GM18505 (cell line): ENCODE data around the gene DCC.

Experiments
- ATAC-seq: cut with Tn5 transposase; IDR thresholded peaks from one replicate; pipeline ENCODE4 v1.9.1; 2021; ENCODE audit not compliant: unreplicated experiment
- POLR2A ChIP-seq: IDR thresholded peaks from 4 replicates; pipeline ENCODE4 v1.6.1; 2011; ENCODE audit warnings: borderline replicate concordance; ENCODE audit not compliant: insufficient read depth, insufficient read length; ENCODE audit errors: extremely low read depth

The DCC gene

GRCh38 chr18:52749542-52749941 lies 409.5 kb downstream of the DCC start:
- ATAC-seq, result no peak
- TF ChIP-seq POLR2A, result no peak

DNA sequence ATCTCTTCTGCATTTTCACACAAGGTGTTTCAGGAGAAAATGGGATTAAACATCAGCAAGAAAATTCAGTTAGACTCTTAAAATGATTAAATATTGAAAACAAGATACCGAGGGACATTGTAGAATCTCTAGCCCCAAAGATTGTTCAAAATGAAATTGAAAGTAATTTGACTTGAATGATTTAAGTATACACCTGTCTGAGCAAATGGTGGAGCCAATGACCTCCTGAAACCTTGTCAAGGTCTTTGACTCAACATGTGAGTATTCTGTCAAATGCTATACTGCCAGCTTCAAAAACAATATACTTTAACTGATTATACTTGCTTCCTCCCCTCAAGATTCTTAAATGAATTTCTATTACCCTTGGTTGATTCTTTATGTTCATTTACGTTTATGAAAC lies 411.0 kb downstream of the DCC start:
- ATAC-seq, result no peak
- no peak for TF ChIP-seq POLR2A

DNA sequence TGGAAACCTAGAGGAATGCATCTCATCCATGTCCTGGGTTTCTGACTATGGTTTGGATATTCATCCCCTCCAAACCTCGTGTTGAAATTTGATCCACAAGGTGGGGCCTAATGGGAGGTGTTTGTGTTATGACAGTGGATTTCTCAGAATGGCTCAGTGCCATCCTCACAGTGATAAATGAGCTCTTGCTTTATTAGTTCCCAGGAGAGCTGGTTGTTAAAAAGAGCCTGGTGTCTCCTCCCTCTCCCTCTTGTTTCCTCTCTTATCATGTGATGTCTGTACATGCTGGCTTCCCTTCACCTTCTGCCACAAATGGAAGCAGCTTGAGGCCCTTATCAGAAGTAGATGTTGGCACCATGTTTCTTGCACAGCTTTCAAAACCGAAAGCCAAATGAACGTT lies 424.3 kb downstream of the DCC start:
- ATAC-seq, result no peak
- no peak for TF ChIP-seq POLR2A

GRCh38 chr18:52766002-52766545 lies 426.1 kb downstream of the DCC start:
- no peak for TF ChIP-seq POLR2A
- no peak for ATAC-seq

GRCh38 chr18:52781113-52781512 lies 441.1 kb downstream of the DCC start:
- no peak for ATAC-seq
- TF ChIP-seq POLR2A, result no peak

DNA sequence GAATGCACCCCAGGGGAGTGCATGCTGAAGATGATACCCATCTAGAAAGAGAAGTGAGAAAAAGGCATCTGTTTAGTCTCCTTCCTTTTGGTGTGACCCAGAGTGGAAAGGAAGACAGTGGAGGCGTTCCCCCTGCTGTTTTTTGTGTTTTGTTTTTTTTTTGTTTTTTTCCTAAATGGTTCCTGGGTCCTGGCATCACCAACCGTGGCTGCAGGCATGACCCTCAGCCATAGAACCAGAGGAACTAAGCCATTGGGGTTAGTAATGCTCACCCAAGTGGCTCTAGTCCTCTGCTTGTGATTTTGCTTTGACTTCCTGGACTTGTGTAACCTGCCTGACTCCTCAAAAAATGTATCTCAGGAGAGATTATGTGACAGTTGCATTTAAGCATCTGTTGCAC lies 451.3 kb downstream of the DCC start:
- TF ChIP-seq POLR2A, result no peak
- ATAC-seq, result no peak

GRCh38 chr18:52812834-52813233 lies 472.8 kb downstream of the DCC start:
- TF ChIP-seq POLR2A, result no peak
- ATAC-seq, result no peak

DNA sequence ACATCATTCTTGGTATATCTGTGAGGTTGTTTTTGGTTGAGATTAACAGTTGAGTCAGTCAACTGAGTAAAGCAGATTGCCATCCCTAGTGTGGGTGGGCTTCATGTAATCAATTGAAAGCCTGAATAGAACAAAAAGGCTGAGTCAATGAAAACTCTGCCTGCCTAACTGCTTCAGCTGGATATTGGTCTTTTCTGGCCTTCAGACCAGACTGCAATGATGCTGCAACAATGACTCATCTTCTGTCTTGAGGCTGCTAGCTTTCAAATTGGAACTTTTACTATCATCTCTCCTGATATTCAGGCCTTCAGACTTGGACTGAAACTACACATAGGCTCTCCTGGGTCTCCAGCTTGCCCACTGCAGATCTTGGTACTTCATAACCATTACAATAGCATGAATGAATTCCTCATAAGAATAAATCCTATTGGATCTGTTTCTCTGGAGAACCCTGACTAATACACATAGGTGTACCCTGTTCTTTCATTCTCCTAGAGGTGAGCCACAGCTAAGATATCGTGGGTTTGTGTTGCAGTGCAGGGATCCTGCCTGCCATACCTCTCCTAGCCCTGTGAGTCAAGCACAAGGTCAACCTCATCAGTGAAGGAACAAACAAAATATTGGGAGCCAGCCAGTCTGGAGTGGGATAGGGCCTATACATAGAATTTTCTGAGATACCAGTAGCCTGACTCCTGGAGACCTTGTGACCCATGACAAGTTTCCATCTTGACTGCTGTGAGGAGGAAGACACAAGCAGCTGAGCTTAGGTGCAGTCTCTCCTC lies 473.8 kb downstream of the DCC start:
- ATAC-seq, result no peak
- no peak for TF ChIP-seq POLR2A

DNA sequence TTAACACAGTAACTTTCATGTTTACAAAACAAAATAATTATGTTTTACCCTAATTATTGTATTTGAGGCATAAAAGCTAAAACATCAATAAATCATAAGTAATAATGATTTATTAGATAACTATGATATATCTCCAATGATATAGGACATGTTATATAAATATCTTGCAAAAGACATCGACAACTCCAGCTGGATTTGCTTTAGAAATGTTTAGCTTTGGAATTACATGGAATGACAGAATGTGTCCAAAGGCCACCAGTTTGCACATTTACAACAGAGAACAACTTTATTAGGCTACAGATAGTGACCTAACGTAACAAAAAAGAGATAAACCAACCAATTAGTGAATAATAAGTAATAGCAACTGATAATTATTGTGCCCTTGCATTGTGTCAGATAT lies 475.7 kb downstream of the DCC start:
- no peak for TF ChIP-seq POLR2A
- ATAC-seq, result no peak

DNA sequence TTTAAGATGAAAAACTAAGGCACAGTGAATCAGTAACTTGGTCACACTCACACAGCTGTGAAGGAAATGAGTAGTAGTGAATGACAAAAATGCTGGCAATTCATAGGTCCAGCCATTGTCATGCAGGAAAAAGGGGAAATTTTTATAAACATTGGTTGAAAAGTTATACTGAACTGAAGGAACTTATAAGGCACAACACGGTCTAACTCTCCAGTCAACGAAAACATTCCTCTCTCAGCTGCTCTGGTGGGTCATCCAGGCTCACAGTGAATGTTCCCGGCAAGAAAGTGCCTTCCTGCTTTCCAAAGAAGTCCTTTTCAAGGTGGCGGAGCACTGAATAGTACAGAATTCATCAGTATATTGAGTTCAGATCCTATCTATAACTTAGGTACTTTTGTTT lies 476.1 kb downstream of the DCC start:
- ATAC-seq, result no peak
- no peak for TF ChIP-seq POLR2A

- no peak for ATAC-seq
- TF ChIP-seq POLR2A, result no peak
These were observed 482.2 kb downstream of the DCC start for GRCh38 chr18:52822160-52822559.

DNA sequence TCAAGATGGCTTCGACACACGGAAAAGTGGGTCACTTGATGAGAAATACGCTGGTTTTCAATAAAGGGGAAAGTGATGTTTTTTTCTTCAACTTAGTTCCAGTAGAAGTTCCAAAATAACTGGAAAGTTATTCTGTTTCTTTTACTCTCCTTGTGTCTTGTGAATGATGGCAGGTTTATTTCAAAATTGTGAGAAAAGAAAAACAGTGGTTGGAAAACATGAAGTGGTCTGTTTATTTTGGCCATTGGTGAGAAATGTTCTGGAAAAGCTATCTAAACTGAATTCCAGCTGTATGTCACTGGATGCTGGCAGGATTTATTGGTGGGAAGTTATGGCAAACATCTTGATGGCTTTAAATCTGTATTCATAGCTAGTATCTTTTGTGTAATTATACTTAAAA lies 484.1 kb downstream of the DCC start:
- no peak for ATAC-seq
- TF ChIP-seq POLR2A, result no peak

GRCh38 chr18:52826994-52827393 lies 487.0 kb downstream of the DCC start:
- ATAC-seq, result no peak
- TF ChIP-seq POLR2A, result no peak

DNA sequence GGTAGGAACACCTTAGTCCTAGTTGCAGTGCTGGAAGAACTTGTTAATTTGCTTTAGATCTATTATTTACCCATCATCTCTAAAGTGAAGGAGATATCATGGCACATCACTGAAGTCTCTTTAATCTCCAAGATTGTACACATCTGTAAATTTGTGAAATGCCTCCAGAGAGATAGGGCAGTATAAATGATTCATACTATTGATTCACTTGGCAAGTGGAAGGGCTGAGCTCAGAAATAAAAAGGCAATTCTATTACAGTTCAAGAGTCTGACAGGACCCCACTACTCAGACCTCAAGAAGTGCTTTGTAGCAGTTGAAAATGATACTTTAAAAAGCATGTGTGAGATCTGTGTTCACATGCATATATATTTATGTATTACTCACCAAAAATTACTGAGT lies 489.3 kb downstream of the DCC start:
- TF ChIP-seq POLR2A, result no peak
- no peak for ATAC-seq

- no peak for ATAC-seq
- TF ChIP-seq POLR2A, result no peak
These were observed 489.9 kb downstream of the DCC start for GRCh38 chr18:52829876-52830405.

GRCh38 chr18:52844323-52844722 lies 504.3 kb downstream of the DCC start:
- no peak for TF ChIP-seq POLR2A
- ATAC-seq, result no peak
